ENCODE measurements around the gene LPP. TPM values are rescaled to one million over a fixed set of nuclear protein-coding genes. Genes with fewer than 3 reads are reported as not detected.

LPP gene
- total and polyA plus RNA-seq, 2 of the 4 experiments (the other 2 are of a cell fraction): 16.0 to 130 TPM

DNA sequence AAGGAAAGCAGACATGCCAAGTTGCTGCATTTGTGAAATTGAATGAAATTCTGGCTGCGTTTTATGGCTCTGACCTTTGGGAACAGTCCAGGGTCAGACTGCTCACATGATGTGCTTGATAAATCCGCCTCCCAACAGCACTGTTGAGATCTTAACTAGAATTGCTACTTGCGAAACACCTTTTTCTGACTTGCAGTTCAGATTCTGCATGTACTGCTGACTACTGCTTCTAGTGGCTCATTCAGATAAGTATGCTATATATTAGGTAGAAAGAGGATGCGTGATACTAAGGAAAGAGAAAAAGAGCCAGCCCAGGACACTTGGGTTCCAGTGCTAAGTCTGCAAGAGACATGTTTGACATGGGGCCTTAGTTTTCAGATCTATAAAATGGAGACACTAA, 129.4 kb downstream of the LPP start:
- 0 out of 2 replicates have a peak overlapping the region, but pooled peaks have one; percentile 2 for H3K4ac ChIP-seq (ENCODE audit: low read depth, low read length)
- H4K20me1 ChIP-seq (ENCODE audit: insufficient read depth, low read length): peaks cover 58% of the 10 kb centered on the region
- H3K79me1 ChIP-seq (ENCODE audit: low read depth in 1 of 2, low read length in 2 of 2): peaks cover 51 to 84% of the 10 kb centered on the region in 2 experiments
- H3K36me3 ChIP-seq (ENCODE audit: control insufficient read depth, insufficient read depth, low read length): peaks cover 4% of the 10 kb centered on the region
- no peak overlapping the region for H2AK9ac ChIP-seq (replicated peaks; ENCODE audit: low read depth, low read length, poor library complexity)
- dilution Hi-C loops (cut with HindIII; ENCODE audit: low sequenced_read_pairs, unreplicated experiment) (no loop called here), in situ Hi-C loops (cut with MboI; ENCODE audit: low sequenced_read_pairs) (no loop called here), intact Hi-C loops (cut with micrococcal nuclease) (no loop called here)
- TF ChIP-seq CEBPB (IDR thresholded peaks at IDR 0.05; ENCODE audit: low read depth, low read length) (peak; percentile 82), MAFK (IDR thresholded peaks at IDR 0.05; ENCODE audit: low read depth, low read length) (no peak)
- H3K27ac ChIP-seq (ENCODE audit: insufficient read depth, low read length): no peak overlapping the region
- WGBS, 2 experiments (ENCODE audit: extremely low coverage in 2 of 2, insufficient read length in 1 of 2): 100% methylated on average over 1 of the region's 4 CpGs; no CpG with 5 or more reads in 1 of the 2 experiments
- peak overlapping the region; percentile 62; the same call in 1 of the 2 replicates for H3K23ac ChIP-seq (ENCODE audit: low read depth, low read length)
- no peak overlapping the region for H2BK20ac ChIP-seq (ENCODE audit: low read depth, low read length)
- H4K8ac ChIP-seq (ENCODE audit: low read depth in 2 of 2, low read length in 2 of 2): no peak overlapping the region
- H2BK120ac ChIP-seq (ENCODE audit: low read depth, low read length): 0 out of 2 replicates have a peak overlapping the region, but pooled peaks have one; percentile 14
- peaks cover 28% of the 10 kb centered on the region for H3K4me1 ChIP-seq (ENCODE audit: control insufficient read depth, insufficient read depth, low read length)
- POLR2A ChIA-PET (ENCODE audit: unreplicated experiment): no interaction called here
- no peaks in the 10 kb centered on the region for H3K9me3 ChIP-seq (ENCODE audit: control insufficient read depth, insufficient read depth, low read length)
- no peak overlapping the region for H2AFZ ChIP-seq (replicated peaks; ENCODE audit: low read length, poor library complexity)
- BruUV-seq (replicated peaks): no TSS peak
- H2BK5ac ChIP-seq (ENCODE audit: low read depth, low read length, poor library complexity, severe bottlenecking): no peak overlapping the region
- CTCF ChIA-PET: interaction anchor here (0.7 to 1.4 kb wide), 4 partner anchors 9 to 542 kb away, joined by 3 to 6 read pairs (median 4); no protein-coding TSS in a partner anchor
- H3K27me3 ChIP-seq (ENCODE audit: control insufficient read depth, insufficient read depth, low read length): no peaks in the 10 kb centered on the region
- peak overlapping the region; percentile 64 for H3K14ac ChIP-seq (replicated peaks; ENCODE audit: low read depth, low read length)
- peak; percentile 50 for DNase-seq
- no peak overlapping the region for H3K18ac ChIP-seq (ENCODE audit: low read depth, low read length)
- peaks cover 54% of the 10 kb centered on the region for H3K9me1 ChIP-seq (ENCODE audit: insufficient read depth, low read length)
- peak overlapping the region; percentile 54 for H2AK5ac ChIP-seq (ENCODE audit: low read depth, low read length)
- no peak overlapping the region for H4K91ac ChIP-seq (ENCODE audit: insufficient read depth, low read depth, low read length)
- ATAC-seq (ENCODE audit: low read depth): no peak
- H3K56ac ChIP-seq (ENCODE audit: extremely low read depth, insufficient read depth, low read length): no peak overlapping the region
- no peak overlapping the region for H3K4me2 ChIP-seq (ENCODE audit: low read depth, low read length)
- H2BK15ac ChIP-seq (ENCODE audit: low read depth, low read length): 0 out of 3 replicates have a peak overlapping the region, but pooled peaks have one; percentile 9
- no peak overlapping the region for H4K5ac ChIP-seq (ENCODE audit: low read depth, low read length)
- no peak overlapping the region for H3K4me3 ChIP-seq (ENCODE audit: insufficient read depth, low read depth, low read length)
- no peak overlapping the region for H3K9ac ChIP-seq (ENCODE audit: low read depth, low read length)
